T47D (cell line): Measurements from ENCODE around the gene MSH2.

Experiments
- DNase-seq, 2 experiments: peaks; one replicate each; pipeline versions ENCODE4 v3.0.0 to v3.0.0-alpha.2; 2011 to 2012; ENCODE audit warnings: low read depth in 1 of 2, low spot score in 1 of 2
- JUND ChIP-seq: IDR thresholded peaks from 2 replicates; pipeline ENCODE4 v1.6.1; 2012; ENCODE audit warnings: low read depth
- in situ Hi-C: cut with HindIII; loops from 2 replicates; pipeline ENCODE4 v1.10.0; 2016; ENCODE audit warnings: low sequenced_read_pairs, low pct_unique_long_range_greater_than_20kb

MSH2 gene

GRCh38 chr2:47459021-47459420 is 56.1 kb downstream of the MSH2 start:
- in situ Hi-C loops, result no loop called here

GRCh38 chr2:47460766-47461165 is 57.8 kb downstream of the MSH2 start:
- in situ Hi-C loops, result no loop called here
- DNase-seq, result no peak
- TF ChIP-seq JUND, result no peak

More at GRCh38 chr2:47459021-47459420, 56.1 kb downstream of the MSH2 start:
- DNase-seq, result no peak
- no peak for TF ChIP-seq JUND

GRCh38 chr2:47471429-47472116 is 68.6 kb downstream of the MSH2 start:
- TF ChIP-seq JUND, result no peak
- DNase-seq, result no peak
- in situ Hi-C loops, result no loop called here

- no peak for DNase-seq
- in situ Hi-C loops, result no loop called here
Measured at GRCh38 chr2:47479863-47480262, 76.9 kb downstream of the MSH2 start.

GRCh38 chr2:47483191-47483590 is 80.2 kb downstream of the MSH2 start:
- DNase-seq, result no peak
- in situ Hi-C loops, result no loop called here
- no peak for TF ChIP-seq JUND

More at GRCh38 chr2:47479863-47480262, 76.9 kb downstream of the MSH2 start:
- no peak for TF ChIP-seq JUND

- no peak for DNase-seq
- in situ Hi-C loops, result no loop called here
- no peak for TF ChIP-seq JUND
Measured at GRCh38 chr2:47484396-47484795, 81.4 kb downstream of the MSH2 start.

GRCh38 chr2:47485177-47485576 is 82.2 kb downstream of the MSH2 start:
- no peak for TF ChIP-seq JUND
- in situ Hi-C loops, result no loop called here
- DNase-seq, result no peak

GRCh38 chr2:47485751-47486300 is 82.9 kb downstream of the MSH2 start:
- in situ Hi-C loops, result no loop called here
- no peak for DNase-seq
- no peak for TF ChIP-seq JUND

GRCh38 chr2:47486841-47487497 is 84.0 kb downstream of the MSH2 start:
- in situ Hi-C loops, result no loop called here
- DNase-seq, result no peak
- TF ChIP-seq JUND, result no peak

- no peak for DNase-seq
- in situ Hi-C loops, result no loop called here
Measured at GRCh38 chr2:47487498-47487875, 84.5 kb downstream of the MSH2 start.

GRCh38 chr2:47488870-47489584 is 86.1 kb downstream of the MSH2 start:
- no peak for DNase-seq
- TF ChIP-seq JUND, result no peak
- in situ Hi-C loops, result no loop called here

More at GRCh38 chr2:47487498-47487875, 84.5 kb downstream of the MSH2 start:
- no peak for TF ChIP-seq JUND

GRCh38 chr2:47490406-47490805 is 87.5 kb downstream of the MSH2 start:
- in situ Hi-C loops, result no loop called here
- TF ChIP-seq JUND, result no peak
- DNase-seq, result no peak

- in situ Hi-C loops, result no loop called here
- TF ChIP-seq JUND, result no peak
- no peak for DNase-seq
Measured at GRCh38 chr2:47493317-47494035, 90.5 kb downstream of the MSH2 start.
